ENCODE data around the gene KLF16.

Gene KLF16

DNA sequence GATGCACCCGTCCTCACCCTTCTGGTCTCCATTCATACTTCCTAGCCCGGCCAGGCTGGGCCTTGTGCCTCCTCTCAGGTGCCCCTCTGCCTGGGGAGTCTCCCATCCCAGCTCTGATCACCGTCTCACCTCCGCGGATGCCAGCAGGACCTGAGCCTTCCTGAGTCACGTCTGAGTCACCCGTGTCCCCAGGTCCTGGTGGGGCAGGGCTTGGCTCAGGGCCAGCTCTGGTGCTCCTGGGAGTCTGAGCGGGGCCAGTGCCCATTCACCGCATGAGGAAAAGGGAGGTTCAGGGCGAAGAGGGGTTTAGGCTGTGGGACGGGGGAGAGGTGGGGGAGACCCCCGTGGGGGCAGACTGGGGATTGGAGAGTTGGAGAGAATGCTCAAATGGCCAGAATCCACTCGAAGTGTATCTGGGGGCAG lies 51.9 kb downstream of the KLF16 start:
- TF ChIP-seq, protein P1, sequence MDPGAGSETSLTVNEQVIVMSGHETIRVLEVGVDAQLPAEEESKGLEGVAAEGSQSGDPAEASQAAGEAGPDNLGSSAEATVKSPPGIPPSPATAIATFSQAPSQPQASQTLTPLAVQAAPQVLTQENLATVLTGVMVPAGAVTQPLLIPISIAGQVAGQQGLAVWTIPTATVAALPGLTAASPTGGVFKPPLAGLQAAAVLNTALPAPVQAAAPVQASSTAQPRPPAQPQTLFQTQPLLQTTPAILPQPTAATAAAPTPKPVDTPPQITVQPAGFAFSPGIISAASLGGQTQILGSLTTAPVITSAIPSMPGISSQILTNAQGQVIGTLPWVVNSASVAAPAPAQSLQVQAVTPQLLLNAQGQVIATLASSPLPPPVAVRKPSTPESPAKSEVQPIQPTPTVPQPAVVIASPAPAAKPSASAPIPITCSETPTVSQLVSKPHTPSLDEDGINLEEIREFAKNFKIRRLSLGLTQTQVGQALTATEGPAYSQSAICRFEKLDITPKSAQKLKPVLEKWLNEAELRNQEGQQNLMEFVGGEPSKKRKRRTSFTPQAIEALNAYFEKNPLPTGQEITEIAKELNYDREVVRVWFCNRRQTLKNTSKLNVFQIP (CRISPR knock-in tag; IDR thresholded peaks at IDR 0.05; ENCODE audit: borderline replicate concordance, low read depth), result no peak
- TF ChIP-seq, protein P2, sequence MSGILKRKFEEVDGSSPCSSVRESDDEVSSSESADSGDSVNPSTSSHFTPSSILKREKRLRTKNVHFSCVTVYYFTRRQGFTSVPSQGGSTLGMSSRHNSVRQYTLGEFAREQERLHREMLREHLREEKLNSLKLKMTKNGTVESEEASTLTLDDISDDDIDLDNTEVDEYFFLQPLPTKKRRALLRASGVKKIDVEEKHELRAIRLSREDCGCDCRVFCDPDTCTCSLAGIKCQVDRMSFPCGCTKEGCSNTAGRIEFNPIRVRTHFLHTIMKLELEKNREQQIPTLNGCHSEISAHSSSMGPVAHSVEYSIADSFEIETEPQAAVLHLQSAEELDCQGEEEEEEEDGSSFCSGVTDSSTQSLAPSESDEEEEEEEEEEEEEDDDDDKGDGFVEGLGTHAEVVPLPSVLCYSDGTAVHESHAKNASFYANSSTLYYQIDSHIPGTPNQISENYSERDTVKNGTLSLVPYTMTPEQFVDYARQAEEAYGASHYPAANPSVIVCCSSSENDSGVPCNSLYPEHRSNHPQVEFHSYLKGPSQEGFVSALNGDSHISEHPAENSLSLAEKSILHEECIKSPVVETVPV (CRISPR knock-in tag; IDR thresholded peaks at IDR 0.05), result no peak
- no peak for TF ChIP-seq RARB (CRISPR knock-in tag; IDR thresholded peaks at IDR 0.05)
- no peak for TF ChIP-seq ARNTL (CRISPR knock-in tag; IDR thresholded peaks at IDR 0.05; ENCODE audit: borderline replicate concordance, low read depth)
- no peak for TF ChIP-seq ZFP30 (CRISPR knock-in tag; IDR thresholded peaks at IDR 0.05)
- TF ChIP-seq GLIS3 (CRISPR knock-in tag; IDR thresholded peaks at IDR 0.05), result no peak
- no peak for TF ChIP-seq ESRRG (CRISPR knock-in tag; IDR thresholded peaks at IDR 0.05)
- TF ChIP-seq PPARA (CRISPR knock-in tag; IDR thresholded peaks at IDR 0.05; ENCODE audit: borderline replicate concordance), result no peak
- TF ChIP-seq, protein P3, sequence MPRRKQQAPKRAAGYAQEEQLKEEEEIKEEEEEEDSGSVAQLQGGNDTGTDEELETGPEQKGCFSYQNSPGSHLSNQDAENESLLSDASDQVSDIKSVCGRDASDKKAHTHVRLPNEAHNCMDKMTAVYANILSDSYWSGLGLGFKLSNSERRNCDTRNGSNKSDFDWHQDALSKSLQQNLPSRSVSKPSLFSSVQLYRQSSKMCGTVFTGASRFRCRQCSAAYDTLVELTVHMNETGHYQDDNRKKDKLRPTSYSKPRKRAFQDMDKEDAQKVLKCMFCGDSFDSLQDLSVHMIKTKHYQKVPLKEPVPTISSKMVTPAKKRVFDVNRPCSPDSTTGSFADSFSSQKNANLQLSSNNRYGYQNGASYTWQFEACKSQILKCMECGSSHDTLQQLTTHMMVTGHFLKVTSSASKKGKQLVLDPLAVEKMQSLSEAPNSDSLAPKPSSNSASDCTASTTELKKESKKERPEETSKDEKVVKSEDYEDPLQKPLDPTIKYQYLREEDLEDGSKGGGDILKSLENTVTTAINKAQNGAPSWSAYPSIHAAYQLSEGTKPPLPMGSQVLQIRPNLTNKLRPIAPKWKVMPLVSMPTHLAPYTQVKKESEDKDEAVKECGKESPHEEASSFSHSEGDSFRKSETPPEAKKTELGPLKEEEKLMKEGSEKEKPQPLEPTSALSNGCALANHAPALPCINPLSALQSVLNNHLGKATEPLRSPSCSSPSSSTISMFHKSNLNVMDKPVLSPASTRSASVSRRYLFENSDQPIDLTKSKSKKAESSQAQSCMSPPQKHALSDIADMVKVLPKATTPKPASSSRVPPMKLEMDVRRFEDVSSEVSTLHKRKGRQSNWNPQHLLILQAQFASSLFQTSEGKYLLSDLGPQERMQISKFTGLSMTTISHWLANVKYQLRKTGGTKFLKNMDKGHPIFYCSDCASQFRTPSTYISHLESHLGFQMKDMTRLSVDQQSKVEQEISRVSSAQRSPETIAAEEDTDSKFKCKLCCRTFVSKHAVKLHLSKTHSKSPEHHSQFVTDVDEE (CRISPR knock-in tag; IDR thresholded peaks at IDR 0.05), result no peak
- TF ChIP-seq, protein P4, sequence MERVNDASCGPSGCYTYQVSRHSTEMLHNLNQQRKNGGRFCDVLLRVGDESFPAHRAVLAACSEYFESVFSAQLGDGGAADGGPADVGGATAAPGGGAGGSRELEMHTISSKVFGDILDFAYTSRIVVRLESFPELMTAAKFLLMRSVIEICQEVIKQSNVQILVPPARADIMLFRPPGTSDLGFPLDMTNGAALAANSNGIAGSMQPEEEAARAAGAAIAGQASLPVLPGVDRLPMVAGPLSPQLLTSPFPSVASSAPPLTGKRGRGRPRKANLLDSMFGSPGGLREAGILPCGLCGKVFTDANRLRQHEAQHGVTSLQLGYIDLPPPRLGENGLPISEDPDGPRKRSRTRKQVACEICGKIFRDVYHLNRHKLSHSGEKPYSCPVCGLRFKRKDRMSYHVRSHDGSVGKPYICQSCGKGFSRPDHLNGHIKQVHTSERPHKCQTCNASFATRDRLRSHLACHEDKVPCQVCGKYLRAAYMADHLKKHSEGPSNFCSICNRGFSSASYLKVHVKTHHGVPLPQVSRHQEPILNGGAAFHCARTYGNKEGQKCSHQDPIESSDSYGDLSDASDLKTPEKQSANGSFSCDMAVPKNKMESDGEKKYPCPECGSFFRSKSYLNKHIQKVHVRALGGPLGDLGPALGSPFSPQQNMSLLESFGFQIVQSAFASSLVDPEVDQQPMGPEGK (CRISPR knock-in tag; IDR thresholded peaks at IDR 0.05; ENCODE audit: borderline replicate concordance), result no peak
- TF ChIP-seq, protein P5, sequence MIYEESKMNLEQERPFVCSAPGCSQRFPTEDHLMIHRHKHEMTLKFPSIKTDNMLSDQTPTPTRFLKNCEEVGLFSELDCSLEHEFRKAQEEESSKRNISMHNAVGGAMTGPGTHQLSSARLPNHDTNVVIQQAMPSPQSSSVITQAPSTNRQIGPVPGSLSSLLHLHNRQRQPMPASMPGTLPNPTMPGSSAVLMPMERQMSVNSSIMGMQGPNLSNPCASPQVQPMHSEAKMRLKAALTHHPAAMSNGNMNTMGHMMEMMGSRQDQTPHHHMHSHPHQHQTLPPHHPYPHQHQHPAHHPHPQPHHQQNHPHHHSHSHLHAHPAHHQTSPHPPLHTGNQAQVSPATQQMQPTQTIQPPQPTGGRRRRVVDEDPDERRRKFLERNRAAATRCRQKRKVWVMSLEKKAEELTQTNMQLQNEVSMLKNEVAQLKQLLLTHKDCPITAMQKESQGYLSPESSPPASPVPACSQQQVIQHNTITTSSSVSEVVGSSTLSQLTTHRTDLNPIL (CRISPR knock-in tag; IDR thresholded peaks at IDR 0.05; ENCODE audit: low read depth), result no peak
- peak; percentile 0; the same call in 1 of the 3 replicates for ATAC-seq

DNA sequence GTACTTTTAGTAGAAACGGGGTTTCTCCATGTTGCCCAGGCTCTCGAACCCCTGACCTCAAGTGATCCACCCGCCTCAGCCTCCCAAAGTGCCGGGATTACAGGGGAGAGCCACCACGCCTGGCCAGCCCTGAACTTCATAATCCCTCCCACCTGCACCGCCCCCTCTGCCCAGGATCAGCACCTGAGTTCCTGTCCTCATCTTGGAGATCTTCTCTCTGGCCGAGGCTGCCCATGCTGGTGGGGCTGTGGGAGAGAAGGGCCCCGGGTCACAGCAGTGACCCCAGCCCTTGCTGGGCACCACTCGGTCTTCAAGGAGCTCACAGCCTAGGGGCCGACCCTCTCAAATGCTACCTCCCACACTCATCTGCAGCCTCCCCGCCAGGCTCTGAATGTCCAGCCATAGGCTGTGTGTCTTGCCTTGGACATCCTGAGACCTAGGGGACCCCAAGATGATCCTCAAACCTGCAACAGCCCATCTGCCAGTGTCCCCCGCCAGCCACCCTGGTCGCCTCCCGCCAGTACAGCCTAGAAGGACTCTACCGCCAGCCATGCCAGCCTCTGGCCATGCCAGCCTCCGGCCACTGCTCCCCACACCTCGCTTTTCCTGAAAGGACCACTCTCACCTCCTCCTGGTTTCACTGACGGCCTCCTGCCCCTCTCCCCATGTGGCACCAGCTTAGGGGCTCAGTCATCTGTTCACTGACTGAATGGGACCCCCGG lies 52.8 kb downstream of the KLF16 start:
- TF ChIP-seq ZC3H10 (CRISPR knock-in tag; IDR thresholded peaks at IDR 0.05) (no peak), PPARA (CRISPR knock-in tag; IDR thresholded peaks at IDR 0.05; ENCODE audit: borderline replicate concordance) (no peak), ESRRG (CRISPR knock-in tag; IDR thresholded peaks at IDR 0.05) (no peak), OSR1 (CRISPR knock-in tag; IDR thresholded peaks at IDR 0.05) (no peak), ARNTL (CRISPR knock-in tag; IDR thresholded peaks at IDR 0.05; ENCODE audit: borderline replicate concordance, low read depth) (no peak), ZFP30 (CRISPR knock-in tag; IDR thresholded peaks at IDR 0.05) (no peak), BACH2 (CRISPR knock-in tag; IDR thresholded peaks at IDR 0.05; ENCODE audit: borderline replicate concordance) (no peak), ZFP3 (CRISPR knock-in tag; IDR thresholded peaks at IDR 0.05) (no peak)
- TF ChIP-seq, protein P1 (CRISPR knock-in tag; IDR thresholded peaks at IDR 0.05; ENCODE audit: borderline replicate concordance, low read depth), result no peak
- TF ChIP-seq, protein P5 (CRISPR knock-in tag; IDR thresholded peaks at IDR 0.05; ENCODE audit: low read depth), result no peak
- TF ChIP-seq, protein P3 (CRISPR knock-in tag; IDR thresholded peaks at IDR 0.05), result no peak
- no peak for ATAC-seq
